ENCODE results near the gene RCC2.

GRCh38 chr1:17419626-17420328 is 19.7 kb downstream of the RCC2 start:
- TF ChIP-seq POLR2A (IDR thresholded peaks at IDR 0.05) = no peak
- peak in 1 of 3 donors; percentile 88 for TF ChIP-seq CTCF (IDR thresholded peaks at IDR 0.05)

Data from lower leg skin (tissue), 3 donors.